Heart right ventricle (tissue), 16 donors: ENCODE data around the gene TUBB4B. TPM values are rescaled to one million over a fixed set of nuclear protein-coding genes. Genes with fewer than 3 reads are reported as not detected.

Experiments used
- ATAC-seq, 8 donors: fragments of 200-7000 bp; cut with Tn5 transposase; one replicate each; pipeline ENCODE4 v1.9.1; 2020; ENCODE audit warnings: mild to moderate bottlenecking in 8 of 8, moderate library complexity in 8 of 8, moderate number of reproducible peaks in 1 of 8
- DNase-seq, 2 donors: peaks; one replicate each; pipeline ENCODE4 v3.0.0-alpha.2; 2020
- H3K27ac ChIP-seq, 10 donors: fragments of 200-600 bp; sonication (generic) in 2 of 10; one replicate each; pipeline versions ENCODE4 v1.5.0 to v1.8.0; 2020 to 2022; ENCODE audit warnings: mild to moderate bottlenecking in 3 of 10
- H3K27me3 ChIP-seq, 7 donors: fragments of 200-600 bp; one replicate each; pipeline ENCODE4 v1.8.0; 2021 to 2022; ENCODE audit warnings: mild to moderate bottlenecking in 2 of 7
- H3K36me3 ChIP-seq, 9 donors: fragments of 200-600 bp; sonication (generic) in 1 of 9; one replicate each; pipeline versions ENCODE4 v1.5.0 to v1.8.0; 2020 to 2022; ENCODE audit warnings: mild to moderate bottlenecking in 2 of 9
- H3K4me1 ChIP-seq, 9 donors: fragments of 200-600 bp; sonication (generic) in 1 of 9; one replicate each; pipeline versions ENCODE4 v1.5.0 to v1.8.0; 2020 to 2022; ENCODE audit warnings: mild to moderate bottlenecking in 4 of 9
- H3K4me3 ChIP-seq, 10 donors: fragments of 200-600 bp; sonication (generic) in 2 of 10; one replicate each; pipeline versions ENCODE4 v1.5.0 to v1.8.0; 2020 to 2022; ENCODE audit warnings: mild to moderate bottlenecking in 7 of 10, moderate library complexity in 2 of 10
- H3K9me3 ChIP-seq, 11 donors: fragments of 200-600 bp in 10 of 11; sonication (generic) in 2 of 11; one replicate each; pipeline versions ENCODE4 v1.5.0 to v1.8.0; 2013 to 2022; ENCODE audit warnings: mild to moderate bottlenecking in 2 of 11, control low read depth in 1 of 11, moderate library complexity in 1 of 11
- WGBS, 2 donors: extraction: QIAGEN DNeasy Blood & Tissue Kit; methylation state at CpG; one replicate each; pipeline ENCODE4 v1.1.7; 2013; ENCODE audit warnings: inconsistent platforms in 1 of 2; 5-methylcytosine and 5-hydroxymethylcytosine counted together
- intact Hi-C, 10 donors: fragments of 100-400 bp; cut with DNase I; formaldehyde crosslinking; loops; one replicate each; pipeline versions ENCODE4 v1.11.1 to v1.14.2; 2022
- polyA plus RNA-seq, 2 donors: library from polyadenylated mRNA; stranded (reverse); fragments of 200-250 nt; gene quantifications; one replicate each; pipeline ENCODE4 v1.2.3, GENCODE V29; 2013
- total RNA-seq, 10 donors: library from RNA; stranded (reverse); fragmentation: NEBNext Ultra II Directional in 3 of 10; extraction: Animal tissue kit (Norgen Biotek cat#: 25700) in 3 of 10; gene quantifications; one replicate each; pipeline versions ENCODE4 v1.2.1 to v1.2.4, GENCODE V29; 2021 to 2023
- TF ChIP-seq, protein P1 (sequence below), 9 donors: fragments of 200-600 bp; sonication (generic) in 2 of 9; IDR thresholded peaks; one replicate each; pipeline versions ENCODE4 v1.5.0 to v1.8.0; 2021 to 2022; ENCODE audit warnings: antibody characterized with exemption in 9 of 9, mild to moderate bottlenecking in 5 of 9, moderate library complexity in 1 of 9
- donor health status: Arrhythmogenic right ventricular cardiomyopathy.
- donor health status: ischemic (EF 13 %, LVEDD 7.1; RV severe dilation, severe dysfunction).
- donor health status: healthy with polysubstance abuse.
- donor health status: DM: no; HTN: yes; CAD: no.
- donor health status: DM: no; HTN: no; CAD: no.
- donor health status: ischemic (EF 25% LVEDD 6.9; RV normal size, moderate dysfunction).
- donor health status: ischemic (EF 25% LVEDD 5.7; RV mildly dilated, moderate dysfunction).
- donor health status: healthy.
- donor health status: DM: yes; HTN: yes; CAD: no.
- donor health status: Ischemic cardiomyopathy.
- donor health status: ischemic (EF 35%, LVEDD 5.7; RV mildly dilated, moderate dysfunction).
- donor health status: nonischemic (EF 11% LVEDD 7.7; RV severe dilation, severe dysfunction).
- donor health status: DM: yes; HTN: yes; CAD: no.
- donor health status: PGD.
- donor health status: ischemic (EF 29% LVEDD 5.4; RV normal size, mild dysfunction).
- donor health status: nonischemic (EF 23%, LVEDD 6.1; RV moderate dilation, normal function).

TUBB4B gene
- total and polyA plus RNA-seq, 12 donors = 211 to 992 (median 355) TPM

DNA sequence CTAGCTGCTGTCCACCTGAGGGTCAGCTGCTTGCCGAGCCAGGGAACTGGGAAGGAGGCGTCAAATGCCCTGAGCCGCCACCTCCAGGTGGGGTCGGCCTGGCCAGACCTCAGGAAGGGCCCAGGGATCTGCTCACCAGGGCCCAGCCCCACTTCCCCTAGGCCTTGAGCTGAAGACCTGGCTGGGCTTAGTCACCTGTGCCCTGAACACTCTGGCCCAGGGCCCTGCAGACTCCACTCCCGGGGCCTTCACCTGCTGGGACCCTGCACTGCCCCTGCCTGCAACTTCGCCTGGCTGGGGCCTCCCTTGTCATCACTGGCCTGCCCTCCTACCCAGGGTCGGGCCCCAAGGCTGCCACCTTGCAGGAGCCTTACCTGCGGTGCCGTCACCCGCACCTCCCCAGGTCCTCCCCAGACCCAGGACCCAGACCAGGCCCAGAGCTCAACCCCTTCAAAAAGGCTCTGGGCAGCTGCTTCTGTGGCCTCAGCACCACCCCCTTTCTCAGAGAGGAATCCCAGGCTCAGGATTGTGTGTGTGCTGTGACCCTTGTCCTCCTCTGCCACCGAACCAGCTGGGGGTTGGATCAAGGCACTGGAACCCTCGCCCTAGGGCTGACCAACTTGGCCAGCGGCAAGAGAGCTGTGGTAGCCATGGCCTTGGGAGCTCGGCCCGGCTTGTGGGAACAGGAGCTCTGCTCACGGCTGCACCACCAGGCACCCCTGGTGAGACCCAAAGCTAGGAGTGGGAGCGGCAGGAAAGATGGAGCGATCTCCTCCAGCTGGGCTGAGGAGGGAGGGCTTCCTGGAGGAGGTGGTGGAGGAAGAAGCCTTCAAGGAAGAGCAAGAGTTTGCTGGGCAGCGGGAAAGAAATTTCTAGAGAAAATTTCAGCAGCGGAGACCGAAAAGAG, 12.9 kb downstream of the TUBB4B start:
- Histone ChIP-seq H3K4me3 (peak overlapping the region; percentile 60 to 100 (median 98)), H3K9me3 (no peaks in the 10 kb centered on the region), H3K36me3 (peaks cover 0 to 30% (median 10%) of the 10 kb centered on the region in 9 donors), H3K27me3 (no peaks in the 10 kb centered on the region), H3K4me1 (peaks cover 15 to 46% (median 35%) of the 10 kb centered on the region in 9 donors), H3K27ac (peak overlapping the region in 9 of 10 donors; percentile 75 to 94 (median 85))
- TF ChIP-seq, protein P1, sequence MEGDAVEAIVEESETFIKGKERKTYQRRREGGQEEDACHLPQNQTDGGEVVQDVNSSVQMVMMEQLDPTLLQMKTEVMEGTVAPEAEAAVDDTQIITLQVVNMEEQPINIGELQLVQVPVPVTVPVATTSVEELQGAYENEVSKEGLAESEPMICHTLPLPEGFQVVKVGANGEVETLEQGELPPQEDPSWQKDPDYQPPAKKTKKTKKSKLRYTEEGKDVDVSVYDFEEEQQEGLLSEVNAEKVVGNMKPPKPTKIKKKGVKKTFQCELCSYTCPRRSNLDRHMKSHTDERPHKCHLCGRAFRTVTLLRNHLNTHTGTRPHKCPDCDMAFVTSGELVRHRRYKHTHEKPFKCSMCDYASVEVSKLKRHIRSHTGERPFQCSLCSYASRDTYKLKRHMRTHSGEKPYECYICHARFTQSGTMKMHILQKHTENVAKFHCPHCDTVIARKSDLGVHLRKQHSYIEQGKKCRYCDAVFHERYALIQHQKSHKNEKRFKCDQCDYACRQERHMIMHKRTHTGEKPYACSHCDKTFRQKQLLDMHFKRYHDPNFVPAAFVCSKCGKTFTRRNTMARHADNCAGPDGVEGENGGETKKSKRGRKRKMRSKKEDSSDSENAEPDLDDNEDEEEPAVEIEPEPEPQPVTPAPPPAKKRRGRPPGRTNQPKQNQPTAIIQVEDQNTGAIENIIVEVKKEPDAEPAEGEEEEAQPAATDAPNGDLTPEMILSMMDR (IDR thresholded peaks at IDR 0.05) = no peak
- intact Hi-C loops = loop anchor here in 1 of 10 donors (1.0 kb wide), 1 partner anchor 12 kb away; no protein-coding TSS in a partner anchor
- ATAC-seq = peak in 1 of 8 donors; percentile 5
- 68 to 69% methylated on average over 21 of the region's 21 CpGs for WGBS, 2 donors
- no peak for DNase-seq

DNA sequence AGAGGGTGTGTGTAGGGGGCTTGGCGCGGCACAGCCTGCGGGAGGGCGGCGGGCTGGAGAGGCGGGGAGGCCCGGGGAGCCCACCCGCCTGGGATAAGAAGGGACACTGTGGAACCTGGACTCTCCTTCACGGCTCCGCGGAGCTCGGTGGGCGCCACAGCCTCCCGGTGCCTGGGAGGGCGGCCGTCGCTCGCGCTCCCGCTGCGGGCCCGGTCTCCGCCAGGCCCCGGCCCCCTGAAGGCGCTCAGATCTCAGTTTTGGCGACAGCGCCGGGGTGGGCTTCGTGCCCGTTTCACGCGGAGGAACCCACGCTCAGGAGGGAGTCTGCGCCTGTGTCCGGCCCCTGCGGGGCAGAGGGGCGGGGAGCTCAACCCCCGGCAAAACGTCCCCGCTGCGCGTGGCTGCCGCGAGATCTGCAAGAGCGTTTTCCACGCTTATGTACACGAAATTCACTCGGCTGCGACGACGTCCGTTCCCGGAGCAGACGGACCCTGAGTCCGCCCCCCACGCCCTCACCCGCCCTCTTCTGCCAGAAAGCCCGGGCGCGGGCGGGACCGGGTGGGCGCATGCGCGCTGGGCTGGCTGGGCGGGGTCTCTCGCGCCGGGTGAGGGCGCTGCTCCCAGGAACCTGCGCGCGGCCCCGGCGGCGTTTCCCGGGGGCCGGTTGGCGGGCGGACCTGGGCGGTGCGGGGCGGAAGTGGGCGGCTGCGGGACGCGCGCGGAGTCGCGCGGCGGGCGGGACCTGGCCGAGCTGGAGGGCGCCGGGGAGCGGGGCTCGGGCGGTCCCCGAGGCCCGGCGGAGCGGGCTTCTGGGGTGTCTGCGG, 13.7 kb downstream of the TUBB4B start, which contains the start of gene NELFB:
TSS of gene NELFB (plus strand) at position 704 of the 824 bp plus-strand sequence.
- WGBS, 2 donors = 1% methylated on average over 87 to 105 of the region's 105 CpGs
- H3K4me1 ChIP-seq = peaks cover 15 to 42% (median 34%) of the 10 kb centered on the region in 9 donors
- peak within 1 kb of the TSS; percentile 85 to 100 (median 98) for H3K4me3 ChIP-seq
- H3K27me3 ChIP-seq = no peaks in the 10 kb centered on the region
- H3K36me3 ChIP-seq = peaks cover 0 to 39% (median 16%) of the 10 kb centered on the region in 9 donors
- ATAC-seq (peak; percentile 80 to 94 (median 90)), DNase-seq (peak; percentile 93 to 97)
- peak within 1 kb of the TSS; percentile 68 to 94 (median 86) for H3K27ac ChIP-seq
- TF ChIP-seq, protein P1 (IDR thresholded peaks at IDR 0.05) = peak in 4 of 9 donors; percentile 17 to 37 (median 26)
- no peaks in the 10 kb centered on the region for H3K9me3 ChIP-seq
- intact Hi-C loops = no loop called here

DNA sequence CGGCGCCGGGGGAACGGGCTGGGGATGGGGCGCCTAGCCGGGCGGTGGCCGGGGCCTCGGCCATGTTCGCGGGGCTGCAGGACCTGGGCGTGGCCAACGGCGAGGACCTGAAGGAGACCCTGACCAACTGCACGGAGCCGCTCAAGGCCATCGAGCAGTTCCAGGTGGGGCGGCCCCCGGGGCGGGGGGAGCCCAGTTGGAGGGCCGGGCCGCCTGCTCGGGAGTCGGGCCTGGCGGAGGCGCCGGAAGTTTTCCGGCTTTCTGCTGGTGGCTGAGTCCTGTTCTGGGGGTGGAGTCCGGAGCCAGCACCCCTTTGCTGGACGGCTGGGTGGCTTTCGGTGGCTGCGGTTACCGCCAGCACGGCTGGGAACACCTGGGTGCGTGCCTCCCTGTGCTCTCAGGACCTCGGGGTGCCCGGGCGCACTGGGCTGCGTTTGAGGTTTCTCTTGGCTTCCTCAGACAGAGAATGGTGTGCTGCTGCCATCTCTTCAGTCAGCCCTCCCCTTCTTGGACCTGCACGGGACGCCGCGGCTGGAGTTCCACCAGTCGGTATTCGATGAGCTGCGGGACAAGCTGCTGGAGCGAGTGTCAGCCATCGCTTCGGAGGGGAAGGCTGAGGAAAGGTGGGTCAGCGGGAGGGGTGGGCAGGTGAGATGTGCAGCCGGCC, 14.5 kb downstream of the TUBB4B start:
- peaks cover 13 to 35% (median 26%) of the 10 kb centered on the region in 9 donors for H3K4me1 ChIP-seq
- no peaks in the 10 kb centered on the region for H3K27me3 ChIP-seq
- intact Hi-C loops = no loop called here
- H3K27ac ChIP-seq = peak overlapping the region; percentile 68 to 94 (median 86)
- WGBS, 2 donors = 3% methylated on average over 37 to 51 of the region's 51 CpGs
- H3K9me3 ChIP-seq = no peaks in the 10 kb centered on the region
- ATAC-seq (peak in 7 of 8 donors; percentile 2 to 17 (median 14)), DNase-seq (no peak)
- TF ChIP-seq, protein P1 (IDR thresholded peaks at IDR 0.05) = no peak
- H3K36me3 ChIP-seq = peaks cover 0 to 43% (median 16%) of the 10 kb centered on the region in 9 donors
- H3K4me3 ChIP-seq = peak overlapping the region; percentile 85 to 100 (median 98)
